ENCODE results near the gene HTT.

The HTT gene

DNA sequence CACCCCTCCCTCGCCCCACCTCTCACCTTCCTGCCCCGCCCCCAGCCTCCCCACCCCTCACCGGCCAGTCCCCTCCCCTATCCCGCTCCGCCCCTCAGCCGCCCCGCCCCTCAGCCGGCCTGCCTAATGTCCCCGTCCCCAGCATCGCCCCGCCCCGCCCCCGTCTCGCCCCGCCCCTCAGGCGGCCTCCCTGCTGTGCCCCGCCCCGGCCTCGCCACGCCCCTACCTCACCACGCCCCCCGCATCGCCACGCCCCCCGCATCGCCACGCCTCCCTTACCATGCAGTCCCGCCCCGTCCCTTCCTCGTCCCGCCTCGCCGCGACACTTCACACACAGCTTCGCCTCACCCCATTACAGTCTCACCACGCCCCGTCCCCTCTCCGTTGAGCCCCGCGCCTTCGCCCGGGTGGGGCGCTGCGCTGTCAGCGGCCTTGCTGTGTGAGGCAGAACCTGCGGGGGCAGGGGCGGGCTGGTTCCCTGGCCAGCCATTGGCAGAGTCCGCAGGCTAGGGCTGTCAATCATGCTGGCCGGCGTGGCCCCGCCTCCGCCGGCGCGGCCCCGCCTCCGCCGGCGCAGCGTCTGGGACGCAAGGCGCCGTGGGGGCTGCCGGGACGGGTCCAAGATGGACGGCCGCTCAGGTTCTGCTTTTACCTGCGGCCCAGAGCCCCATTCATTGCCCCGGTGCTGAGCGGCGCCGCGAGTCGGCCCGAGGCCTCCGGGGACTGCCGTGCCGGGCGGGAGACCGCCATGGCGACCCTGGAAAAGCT is at the start of gene HTT, which contains the start of gene HTT-AS:
Gene HTT, plus strand, starts transcription at position 604 of the 768 bp plus-strand sequence. Its CDS starts 145 bp downstream, at position 749.
Gene HTT-AS, minus strand, starts transcription at position 461 of the 768 bp plus-strand sequence.
- peak within 1 kb of the TSS; percentile 86 for H3K4me3 ChIP-seq
- H3K27ac ChIP-seq: peak within 1 kb of the TSS; percentile 62; the same call in 1 of the 2 replicates
- peak; percentile 73 for DNase-seq (ENCODE audit: low read depth, low spot score)
- H3K9ac ChIP-seq (ENCODE audit: insufficient read length): peak within 1 kb of the TSS; percentile 93
- no peak for TF ChIP-seq EZH2 (IDR thresholded peaks at IDR 0.05)
- TF ChIP-seq POLR2AphosphoS5 (IDR thresholded peaks at IDR 0.05; ENCODE audit: borderline replicate concordance, low read depth, low read length): peak; percentile 84
- peak; percentile 54 for TF ChIP-seq FOXP2 (optimal IDR thresholded peaks at IDR 0.05; ENCODE audit: control extremely low read depth, extremely low read length, insufficient read depth)
- no peaks in the 10 kb centered on the region for H3K36me3 ChIP-seq (ENCODE audit: insufficient read depth, low read length)
- no peaks in the 10 kb centered on the region for H3K9me3 ChIP-seq (ENCODE audit: low read depth, low read length)

DNA sequence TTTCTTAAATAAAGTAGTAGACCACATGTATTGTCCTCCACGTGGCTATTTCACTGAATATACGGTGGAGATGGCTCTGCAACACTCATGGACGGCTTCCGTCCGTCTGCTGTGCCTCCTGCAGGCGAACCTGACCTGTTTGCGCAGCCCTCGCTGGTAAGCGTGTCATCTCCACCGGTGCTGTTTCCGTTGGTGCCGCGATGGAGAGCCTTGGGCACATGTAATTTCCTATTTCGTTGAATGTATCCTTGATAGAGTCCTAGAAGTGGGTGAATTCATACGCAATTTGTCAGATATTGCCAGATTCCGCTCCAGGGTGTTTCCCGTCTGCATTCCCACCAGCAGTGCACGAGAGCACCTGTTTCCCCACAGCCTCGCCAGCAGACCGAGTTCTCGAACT is 48.6 kb upstream of the HTT start:
- no peaks in the 10 kb centered on the region for H3K9me3 ChIP-seq (ENCODE audit: low read depth, low read length)
- no peak overlapping the region for H3K27ac ChIP-seq
- no peaks in the 10 kb centered on the region for H3K36me3 ChIP-seq (ENCODE audit: insufficient read depth, low read length)
- H3K4me3 ChIP-seq: no peak overlapping the region
- no peak for DNase-seq (ENCODE audit: low read depth, low spot score)
- TF ChIP-seq POLR2AphosphoS5 (IDR thresholded peaks at IDR 0.05; ENCODE audit: borderline replicate concordance, low read depth, low read length): no peak
- TF ChIP-seq EZH2 (IDR thresholded peaks at IDR 0.05): no peak
- TF ChIP-seq FOXP2 (optimal IDR thresholded peaks at IDR 0.05; ENCODE audit: control extremely low read depth, extremely low read length, insufficient read depth): no peak
- H3K9ac ChIP-seq (ENCODE audit: insufficient read length): no peak overlapping the region

DNA sequence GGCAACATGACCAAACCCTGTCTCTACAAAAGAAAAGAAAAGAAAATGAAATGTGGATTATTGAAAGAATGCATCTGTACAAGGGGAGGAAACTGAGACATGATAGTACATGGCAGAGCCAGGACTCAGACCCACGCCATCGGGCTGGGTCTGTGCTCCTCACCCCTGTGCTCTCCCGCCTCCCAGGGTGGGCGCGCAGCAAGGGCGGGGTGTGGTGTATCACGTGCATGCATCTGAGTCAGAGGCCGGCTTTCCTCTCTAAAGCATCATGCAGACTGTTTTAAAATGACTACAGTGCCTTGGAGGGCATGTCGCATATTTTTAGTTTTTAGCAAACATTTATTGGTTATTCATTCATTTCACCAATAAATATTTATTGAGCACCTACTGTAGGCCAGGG is 47.9 kb upstream of the HTT start:
- DNase-seq (ENCODE audit: low read depth, low spot score): no peak
- Histone ChIP-seq H3K27ac (no peak overlapping the region), H3K4me3 (no peak overlapping the region), H3K9me3 (ENCODE audit: low read depth, low read length) (no peaks in the 10 kb centered on the region), H3K9ac (ENCODE audit: insufficient read length) (no peak overlapping the region), H3K36me3 (ENCODE audit: insufficient read depth, low read length) (no peaks in the 10 kb centered on the region)
- TF ChIP-seq POLR2AphosphoS5 (IDR thresholded peaks at IDR 0.05; ENCODE audit: borderline replicate concordance, low read depth, low read length) (no peak), EZH2 (IDR thresholded peaks at IDR 0.05) (no peak), FOXP2 (optimal IDR thresholded peaks at IDR 0.05; ENCODE audit: control extremely low read depth, extremely low read length, insufficient read depth) (no peak)

DNA sequence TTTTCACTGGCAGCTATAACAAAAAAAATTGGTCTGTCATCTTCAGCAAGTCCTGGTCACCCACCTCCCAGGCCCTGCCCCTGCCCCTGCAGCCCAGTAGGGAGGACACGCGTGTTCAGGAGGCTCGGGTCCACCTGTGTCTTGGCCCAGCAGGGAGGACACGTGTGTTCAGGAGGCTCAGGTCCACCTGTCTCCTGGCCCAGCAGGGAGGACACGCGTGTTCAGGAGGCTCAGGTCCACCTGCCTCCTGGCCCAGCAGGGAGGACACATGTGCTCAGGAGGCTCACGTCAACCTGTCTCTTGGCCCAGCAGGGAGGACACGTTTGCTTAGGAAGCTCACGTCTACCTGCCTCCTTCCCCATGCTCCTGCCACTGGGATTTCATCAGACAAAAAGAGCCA is 45.0 kb upstream of the HTT start:
- no peaks in the 10 kb centered on the region for H3K36me3 ChIP-seq (ENCODE audit: insufficient read depth, low read length)
- no peak for TF ChIP-seq POLR2AphosphoS5 (IDR thresholded peaks at IDR 0.05; ENCODE audit: borderline replicate concordance, low read depth, low read length)
- no peak for TF ChIP-seq EZH2 (IDR thresholded peaks at IDR 0.05)
- no peak for TF ChIP-seq FOXP2 (optimal IDR thresholded peaks at IDR 0.05; ENCODE audit: control extremely low read depth, extremely low read length, insufficient read depth)
- no peak overlapping the region for H3K27ac ChIP-seq
- DNase-seq (ENCODE audit: low read depth, low spot score): no peak
- H3K9me3 ChIP-seq (ENCODE audit: low read depth, low read length): no peaks in the 10 kb centered on the region
- no peak overlapping the region for H3K4me3 ChIP-seq
- no peak overlapping the region for H3K9ac ChIP-seq (ENCODE audit: insufficient read length)

DNA sequence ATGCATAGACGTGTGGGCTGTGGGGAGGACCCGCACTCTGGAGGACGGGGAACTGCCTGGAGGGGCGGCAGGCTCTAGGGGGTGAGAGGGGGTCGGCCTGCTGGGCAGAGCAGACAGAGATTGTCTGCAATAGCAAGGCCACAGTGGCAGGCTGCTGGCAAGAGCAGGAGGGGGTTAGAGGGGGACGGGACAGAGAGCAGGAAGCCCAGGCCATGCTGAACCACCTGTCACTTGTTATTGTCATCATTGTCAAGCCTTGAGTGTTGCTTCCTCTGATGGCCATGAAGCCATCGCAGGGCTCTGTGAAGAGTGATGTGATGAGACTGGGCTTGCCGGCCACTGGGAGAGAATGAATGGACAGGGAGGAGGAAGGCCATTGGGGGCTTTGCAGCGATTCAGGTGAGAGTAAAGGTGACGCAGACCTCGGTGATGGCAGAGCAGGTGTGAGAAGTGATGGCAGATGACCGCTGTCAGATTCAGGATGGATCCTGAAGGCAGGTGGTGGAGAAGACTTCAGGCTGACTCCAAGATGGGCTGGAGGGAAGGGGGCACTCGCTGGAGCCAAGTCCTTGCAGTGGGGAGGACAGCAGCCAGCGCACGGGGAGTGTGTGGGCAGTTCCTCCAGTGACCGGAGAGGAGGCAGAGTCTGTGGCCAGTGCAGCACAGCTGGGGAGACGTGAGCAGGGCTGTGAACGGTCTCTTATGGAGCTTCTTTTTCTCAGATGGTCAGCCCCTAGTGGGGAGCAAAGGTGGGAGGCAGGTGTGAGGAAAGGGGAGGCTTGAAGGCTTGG is 43.7 kb upstream of the HTT start:
- no peak for DNase-seq (ENCODE audit: low read depth, low spot score)
- H3K4me3 ChIP-seq: no peak overlapping the region

DNA sequence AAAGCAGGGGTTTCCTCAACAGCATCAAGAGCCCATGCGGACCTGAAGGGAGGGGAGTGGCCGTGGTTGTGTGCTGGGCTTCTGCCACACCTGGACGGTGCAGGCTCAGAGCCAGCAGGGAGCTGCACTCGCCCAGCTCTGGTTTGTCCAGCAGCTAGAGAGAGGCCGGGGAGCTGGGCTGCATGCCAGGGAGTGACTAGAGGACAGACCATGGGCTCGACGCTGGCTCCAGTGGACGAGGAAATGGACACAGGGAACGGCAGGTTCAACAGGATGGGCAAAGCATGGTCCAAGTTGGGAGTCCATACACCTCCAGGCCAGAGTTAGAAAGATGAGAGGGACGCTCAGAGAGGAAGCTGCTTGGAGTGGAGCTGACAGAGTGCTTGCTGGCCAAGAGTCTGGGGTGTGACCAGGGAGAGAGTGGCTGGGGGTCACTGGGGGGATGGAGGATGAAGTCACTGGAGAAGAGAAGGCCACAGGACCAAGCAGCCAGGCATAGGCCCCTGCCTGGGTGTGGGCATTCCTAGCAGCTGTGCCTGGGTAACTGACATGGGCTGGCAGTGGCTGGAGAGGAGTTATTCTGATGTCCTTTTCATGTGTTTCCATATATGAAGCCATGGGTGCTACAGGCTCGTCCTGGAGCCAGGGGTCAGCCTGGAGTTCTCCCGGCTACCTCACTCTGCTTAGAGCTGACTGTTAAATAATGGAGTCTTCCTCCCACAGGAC is 43.0 kb upstream of the HTT start:
- no peak overlapping the region for H3K27ac ChIP-seq
- H3K9ac ChIP-seq (ENCODE audit: insufficient read length): no peak overlapping the region
- no peak for TF ChIP-seq FOXP2 (optimal IDR thresholded peaks at IDR 0.05; ENCODE audit: control extremely low read depth, extremely low read length, insufficient read depth)
- no peak for TF ChIP-seq POLR2AphosphoS5 (IDR thresholded peaks at IDR 0.05; ENCODE audit: borderline replicate concordance, low read depth, low read length)
- no peak for TF ChIP-seq EZH2 (IDR thresholded peaks at IDR 0.05)
- no peak for DNase-seq (ENCODE audit: low read depth, low spot score)
- no peaks in the 10 kb centered on the region for H3K9me3 ChIP-seq (ENCODE audit: low read depth, low read length)
- no peak overlapping the region for H3K4me3 ChIP-seq
- no peaks in the 10 kb centered on the region for H3K36me3 ChIP-seq (ENCODE audit: insufficient read depth, low read length)

More for the DNA sequence above, 43.7 kb upstream of the HTT start:
- no peak for TF ChIP-seq POLR2AphosphoS5 (IDR thresholded peaks at IDR 0.05; ENCODE audit: borderline replicate concordance, low read depth, low read length)
- no peak for TF ChIP-seq FOXP2 (optimal IDR thresholded peaks at IDR 0.05; ENCODE audit: control extremely low read depth, extremely low read length, insufficient read depth)
- TF ChIP-seq EZH2 (IDR thresholded peaks at IDR 0.05): no peak
- no peaks in the 10 kb centered on the region for H3K36me3 ChIP-seq (ENCODE audit: insufficient read depth, low read length)
- no peak overlapping the region for H3K9ac ChIP-seq (ENCODE audit: insufficient read length)
- H3K27ac ChIP-seq: no peak overlapping the region
- H3K9me3 ChIP-seq (ENCODE audit: low read depth, low read length): no peaks in the 10 kb centered on the region

DNA sequence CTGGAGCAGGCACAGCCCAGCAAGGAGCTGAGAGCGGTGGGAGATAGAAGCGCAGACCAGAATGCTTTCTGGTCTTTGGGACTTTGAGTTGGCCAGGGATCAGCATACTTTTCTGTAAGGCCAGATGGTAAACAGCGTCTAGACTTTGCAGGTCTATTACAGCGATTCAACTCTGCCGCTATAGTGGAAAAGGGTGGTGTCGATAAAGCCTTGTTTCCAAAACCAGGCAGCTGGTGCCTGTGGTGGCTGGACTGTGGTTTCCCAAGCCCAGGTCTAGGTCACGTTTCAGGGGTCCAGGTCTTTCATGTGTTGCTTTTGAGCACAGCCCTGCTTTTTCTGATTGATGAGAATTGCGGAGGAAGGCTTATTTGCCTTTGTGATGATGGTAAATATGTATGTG is 40.2 kb upstream of the HTT start:
- no peaks in the 10 kb centered on the region for H3K36me3 ChIP-seq (ENCODE audit: insufficient read depth, low read length)
- no peak overlapping the region for H3K9ac ChIP-seq (ENCODE audit: insufficient read length)
- H3K27ac ChIP-seq: no peak overlapping the region
- no peak overlapping the region for H3K4me3 ChIP-seq
- no peaks in the 10 kb centered on the region for H3K9me3 ChIP-seq (ENCODE audit: low read depth, low read length)
- TF ChIP-seq EZH2 (IDR thresholded peaks at IDR 0.05) (no peak), FOXP2 (optimal IDR thresholded peaks at IDR 0.05; ENCODE audit: control extremely low read depth, extremely low read length, insufficient read depth) (no peak), POLR2AphosphoS5 (IDR thresholded peaks at IDR 0.05; ENCODE audit: borderline replicate concordance, low read depth, low read length) (no peak)
- no peak for DNase-seq (ENCODE audit: low read depth, low spot score)

DNA sequence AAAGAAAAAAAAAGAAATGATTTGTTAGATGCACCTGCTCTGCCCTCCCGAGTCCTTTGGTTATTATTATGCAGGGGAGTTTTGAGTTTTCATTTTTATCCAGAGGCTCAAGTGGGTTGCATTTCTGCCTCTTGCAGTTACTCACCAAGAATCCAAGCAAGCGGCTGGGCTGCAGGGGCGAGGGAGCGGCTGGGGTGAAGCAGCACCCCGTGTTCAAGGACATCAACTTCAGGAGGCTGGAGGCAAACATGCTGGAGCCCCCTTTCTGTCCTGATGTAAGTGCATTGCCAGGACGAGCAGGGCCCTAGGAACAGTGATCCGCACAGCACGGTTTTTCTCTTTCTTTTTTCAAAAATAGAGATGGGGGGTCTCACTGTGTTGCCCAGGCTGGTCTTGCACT is 39.2 kb upstream of the HTT start:
- Histone ChIP-seq H3K36me3 (ENCODE audit: insufficient read depth, low read length) (no peaks in the 10 kb centered on the region), H3K27ac (no peak overlapping the region), H3K9me3 (ENCODE audit: low read depth, low read length) (no peaks in the 10 kb centered on the region), H3K4me3 (no peak overlapping the region), H3K9ac (ENCODE audit: insufficient read length) (no peak overlapping the region)
- no peak for TF ChIP-seq EZH2 (IDR thresholded peaks at IDR 0.05)
- TF ChIP-seq FOXP2 (optimal IDR thresholded peaks at IDR 0.05; ENCODE audit: control extremely low read depth, extremely low read length, insufficient read depth): no peak
- no peak for TF ChIP-seq POLR2AphosphoS5 (IDR thresholded peaks at IDR 0.05; ENCODE audit: borderline replicate concordance, low read depth, low read length)
- no peak for DNase-seq (ENCODE audit: low read depth, low spot score)
